Measurements from ENCODE around the gene TMEM231.
"Not testable (repeated sequence)": the region's sequence is repeated elsewhere in the genome, so short reads cannot be mapped to it uniquely, and the experiment has no call there.

Gene TMEM231

GRCh38 chr16:75555707-75556430 lies at the start of gene TMEM231:
Gene TMEM231, minus strand, starts transcription at chr16:75556252. Its CDS starts 43 bp downstream, at chr16:75556209.
- H3K4me3 ChIP-seq (ENCODE audit: control insufficient read depth, low read depth, low read length), result peak within 1 kb of the TSS; percentile 83
- TF ChIP-seq CTCF (conservative IDR thresholded peaks at IDR 0.05; ENCODE audit: control insufficient read depth, insufficient read depth, low read depth, low read length), result no peak
- peak; percentile 91 for DNase-seq (ENCODE audit: low read depth)

GRCh38 chr16:75603241-75603640 lies 47.2 kb upstream of the TMEM231 start:
- no peak overlapping the region for H3K4me3 ChIP-seq (ENCODE audit: control insufficient read depth, low read depth, low read length)
- no peak for TF ChIP-seq CTCF (conservative IDR thresholded peaks at IDR 0.05; ENCODE audit: control insufficient read depth, insufficient read depth, low read depth, low read length)
- DNase-seq (ENCODE audit: low read depth), result no peak

- TF ChIP-seq CTCF (conservative IDR thresholded peaks at IDR 0.05; ENCODE audit: control insufficient read depth, insufficient read depth, low read depth, low read length), result no peak
- no peak overlapping the region for H3K4me3 ChIP-seq (ENCODE audit: control insufficient read depth, low read depth, low read length)
- no peak for DNase-seq (ENCODE audit: low read depth)
Measured at GRCh38 chr16:75599452-75600277, 43.6 kb upstream of the TMEM231 start.

- peak; percentile 85 for DNase-seq (ENCODE audit: low read depth)
- TF ChIP-seq CTCF (conservative IDR thresholded peaks at IDR 0.05; ENCODE audit: control insufficient read depth, insufficient read depth, low read depth, low read length), result no peak
- no peak overlapping the region for H3K4me3 ChIP-seq (ENCODE audit: control insufficient read depth, low read depth, low read length)
Measured at GRCh38 chr16:75593825-75594820, 38.1 kb upstream of the TMEM231 start.

- H3K4me3 ChIP-seq (ENCODE audit: control insufficient read depth, low read depth, low read length), result no peak overlapping the region
- DNase-seq (ENCODE audit: low read depth), result no peak
- TF ChIP-seq CTCF (conservative IDR thresholded peaks at IDR 0.05; ENCODE audit: control insufficient read depth, insufficient read depth, low read depth, low read length), result no peak
Measured at GRCh38 chr16:75593308-75593707, 37.3 kb upstream of the TMEM231 start.

- not testable (repeated sequence) for H3K4me3 ChIP-seq (ENCODE audit: control insufficient read depth, low read depth, low read length)
- peak; percentile 40 for DNase-seq (ENCODE audit: low read depth)
Measured at GRCh38 chr16:75591927-75592326, 35.9 kb upstream of the TMEM231 start.
